Trophoblast cell (in vitro differentiated cells and primary cell): ENCODE measurements around the gene TBC1D5.

ENCODE experiments used
- DNase-seq, 2 donors: peaks; one replicate each; pipeline ENCODE4 v3.0.0-alpha.2; 2016
- H2AFZ ChIP-seq: 2 replicates; pipeline ENCODE4 v1.6.1; 2013; ENCODE audit warnings: low read length, moderate library complexity, mild to moderate bottlenecking; ENCODE audit not compliant: insufficient read depth, poor library complexity
- H2AK5ac ChIP-seq: 2 replicates; pipeline ENCODE4 v1.6.1; 2013; ENCODE audit warnings: mild to moderate bottlenecking, low read length
- H2BK120ac ChIP-seq: 2 replicates; pipeline ENCODE4 v1.6.1; 2013; ENCODE audit warnings: low read length, mild to moderate bottlenecking, moderate library complexity; ENCODE audit not compliant: insufficient read depth, poor library complexity
- H2BK12ac ChIP-seq: 2 replicates; pipeline ENCODE4 v1.6.1; 2013; ENCODE audit warnings: mild to moderate bottlenecking, low read length, moderate library complexity
- H2BK5ac ChIP-seq: 2 replicates; pipeline ENCODE4 v1.6.1; 2013; ENCODE audit warnings: low read length, low read depth, moderate library complexity, mild to moderate bottlenecking; ENCODE audit not compliant: poor library complexity
- H3K14ac ChIP-seq: 2 replicates; pipeline ENCODE4 v1.6.1; 2013; ENCODE audit warnings: mild to moderate bottlenecking, low read length
- H3K18ac ChIP-seq: 2 replicates; pipeline ENCODE4 v1.6.1; 2013; ENCODE audit warnings: mild to moderate bottlenecking, low read length
- H3K23ac ChIP-seq: 2 replicates; pipeline ENCODE4 v1.6.1; 2013; ENCODE audit warnings: low read length
- H3K27ac ChIP-seq: 2 replicates; pipeline ENCODE4 v1.5.1; 2013; ENCODE audit warnings: low read depth, mild to moderate bottlenecking, inconsistent platforms, low read length, moderate library complexity
- H3K27me3 ChIP-seq: 2 replicates; pipeline ENCODE4 v1.6.1; 2013; ENCODE audit warnings: inconsistent platforms, mild to moderate bottlenecking, low read length, moderate library complexity; ENCODE audit not compliant: insufficient read depth
- H3K36me3 ChIP-seq, 2 experiments: 1 replicate in 1 of 2; 2 replicates in 1 of 2; pipeline ENCODE4 v1.6.1; 2013; ENCODE audit warnings: low read length in 2 of 2, mild to moderate bottlenecking in 2 of 2, moderate library complexity in 1 of 2; ENCODE audit not compliant: insufficient read depth in 2 of 2, control insufficient read depth in 1 of 2
- H3K4ac ChIP-seq: 2 replicates; pipeline ENCODE4 v1.6.1; 2013; ENCODE audit warnings: low read depth, mild to moderate bottlenecking, low read length, moderate library complexity
- H3K4me1 ChIP-seq, 2 experiments: 1 replicate in 1 of 2; 2 replicates in 1 of 2; pipeline ENCODE4 v1.6.1; 2013; ENCODE audit warnings: low read length in 2 of 2, mild to moderate bottlenecking in 2 of 2, moderate library complexity in 1 of 2; ENCODE audit not compliant: insufficient read depth in 2 of 2, control insufficient read depth in 1 of 2
- H3K4me2 ChIP-seq: 2 replicates; pipeline ENCODE4 v1.6.1; 2013; ENCODE audit warnings: inconsistent platforms, mild to moderate bottlenecking, low read length, moderate library complexity
- H3K4me3 ChIP-seq: 2 replicates; pipeline ENCODE4 v1.5.1; 2013; ENCODE audit warnings: mild to moderate bottlenecking, low read depth, low read length, inconsistent platforms
- H3K79me1 ChIP-seq: one replicate; pipeline ENCODE4 v1.6.1; 2013; ENCODE audit warnings: low read length
- H3K79me2 ChIP-seq: 2 replicates; pipeline ENCODE4 v1.6.1; 2013; ENCODE audit warnings: low read length, mild to moderate bottlenecking; ENCODE audit not compliant: control insufficient read depth, insufficient read depth, poor library complexity
- H3K9ac ChIP-seq: 2 replicates; pipeline ENCODE4 v1.6.1; 2013; ENCODE audit warnings: mild to moderate bottlenecking, low read length
- H3K9me3 ChIP-seq: 2 replicates; pipeline ENCODE4 v1.6.1; 2013; ENCODE audit warnings: low read depth, mild to moderate bottlenecking, control low read depth, inconsistent platforms, low read length; ENCODE audit not compliant: insufficient read depth
- H4K12ac ChIP-seq: 2 replicates; pipeline ENCODE4 v1.6.1; 2013; ENCODE audit warnings: low read depth, mild to moderate bottlenecking, low read length, moderate library complexity
- H4K8ac ChIP-seq: 2 replicates; pipeline ENCODE4 v1.6.1; 2013; ENCODE audit warnings: low read depth, mild to moderate bottlenecking, low read length, moderate library complexity
- H4K91ac ChIP-seq: one replicate; pipeline ENCODE4 v1.6.1; 2013; ENCODE audit warnings: low read depth, mild to moderate bottlenecking, low read length, moderate library complexity
- WGBS: extraction: QIAGEN DNeasy Blood & Tissue Kit; methylation state at CpG from one replicate; pipeline ENCODE4 v1.1.7; 2013; ENCODE audit warnings: missing lambda C conversion rate; ENCODE audit not compliant: insufficient read length, insufficient coverage; ENCODE audit errors: extremely low coverage; 5-methylcytosine and 5-hydroxymethylcytosine counted together

TBC1D5 gene

GRCh38 chr3:17314171-17314570 lies 428.3 kb downstream of the TBC1D5 start:
- Histone ChIP-seq H3K9ac (no peak overlapping the region), H3K79me2 (no peaks in the 10 kb centered on the region), H2BK12ac (no peak overlapping the region), H3K18ac (no peak overlapping the region), H3K9me3 (no peaks in the 10 kb centered on the region), H3K4me2 (no peak overlapping the region), H3K4ac (no peak overlapping the region), H2AFZ (no peak overlapping the region), H2BK120ac (no peak overlapping the region), H3K27ac (no peak overlapping the region), H4K91ac (no peak overlapping the region), H3K4me3 (no peak overlapping the region), H2AK5ac (no peak overlapping the region), H3K27me3 (no peaks in the 10 kb centered on the region), H3K36me3 (no peaks in the 10 kb centered on the region), H2BK5ac (no peak overlapping the region), H3K4me1 (peaks cover 0 to 3% of the 10 kb centered on the region in 2 experiments), H4K12ac (no peak overlapping the region), H3K23ac (no peak overlapping the region), H3K14ac (no peak overlapping the region), H3K79me1 (no peaks in the 10 kb centered on the region), H4K8ac (no peak overlapping the region)
- DNase-seq = peak in 1 of 2 donors; percentile 14

GRCh38 chr3:17313746-17314145 lies 428.7 kb downstream of the TBC1D5 start:
- no CpG with 5 or more reads among the region's 3 CpGs for WGBS
- Histone ChIP-seq H3K27ac (no peak overlapping the region), H3K9ac (no peak overlapping the region), H4K8ac (no peak overlapping the region), H3K79me2 (no peaks in the 10 kb centered on the region), H3K4me2 (no peak overlapping the region), H3K4ac (no peak overlapping the region), H3K4me3 (no peak overlapping the region), H4K12ac (no peak overlapping the region), H4K91ac (no peak overlapping the region), H2BK120ac (no peak overlapping the region), H2BK12ac (no peak overlapping the region), H3K79me1 (no peaks in the 10 kb centered on the region), H3K4me1 (peaks cover 0 to 3% of the 10 kb centered on the region in 2 experiments), H3K27me3 (no peaks in the 10 kb centered on the region), H3K18ac (no peak overlapping the region), H2BK5ac (no peak overlapping the region), H2AK5ac (no peak overlapping the region), H3K9me3 (no peaks in the 10 kb centered on the region), H3K36me3 (no peaks in the 10 kb centered on the region), H3K23ac (no peak overlapping the region), H2AFZ (no peak overlapping the region), H3K14ac (no peak overlapping the region)
- peak; percentile 18 to 57 for DNase-seq

GRCh38 chr3:17310983-17311382 lies 431.4 kb downstream of the TBC1D5 start:
- H3K4ac ChIP-seq = no peak overlapping the region
- H3K18ac ChIP-seq = no peak overlapping the region
- no peak overlapping the region for H2BK12ac ChIP-seq
- H3K14ac ChIP-seq = no peak overlapping the region
- no peaks in the 10 kb centered on the region for H3K79me2 ChIP-seq
- no peak overlapping the region for H4K12ac ChIP-seq
- no peak overlapping the region for H4K8ac ChIP-seq
- no peaks in the 10 kb centered on the region for H3K27me3 ChIP-seq
- H3K27ac ChIP-seq = no peak overlapping the region
- no peak overlapping the region for H2BK5ac ChIP-seq
- peaks cover 0 to 3% of the 10 kb centered on the region in 2 experiments for H3K4me1 ChIP-seq
- H3K36me3 ChIP-seq = no peaks in the 10 kb centered on the region
- no peaks in the 10 kb centered on the region for H3K9me3 ChIP-seq
- no peaks in the 10 kb centered on the region for H3K79me1 ChIP-seq
- H2AFZ ChIP-seq = no peak overlapping the region
- no peak overlapping the region for H3K4me2 ChIP-seq
- no peak overlapping the region for H3K9ac ChIP-seq
- DNase-seq = no peak
- no peak overlapping the region for H3K23ac ChIP-seq
- no peak overlapping the region for H2AK5ac ChIP-seq
- H4K91ac ChIP-seq = no peak overlapping the region
- H3K4me3 ChIP-seq = no peak overlapping the region
- H2BK120ac ChIP-seq = no peak overlapping the region

- H3K14ac ChIP-seq = no peak overlapping the region
- no peaks in the 10 kb centered on the region for H3K79me2 ChIP-seq
- H3K4ac ChIP-seq = no peak overlapping the region
- no peaks in the 10 kb centered on the region for H3K79me1 ChIP-seq
- no peaks in the 10 kb centered on the region for H3K36me3 ChIP-seq
- no peaks in the 10 kb centered on the region for H3K9me3 ChIP-seq
- no peak for DNase-seq
- H3K4me2 ChIP-seq = no peak overlapping the region
- H2BK5ac ChIP-seq = no peak overlapping the region
- H3K23ac ChIP-seq = no peak overlapping the region
- H3K4me3 ChIP-seq = no peak overlapping the region
- H3K27ac ChIP-seq = no peak overlapping the region
- H3K18ac ChIP-seq = no peak overlapping the region
- H4K8ac ChIP-seq = no peak overlapping the region
- no peak overlapping the region for H2BK12ac ChIP-seq
- no peaks in the 10 kb centered on the region for H3K27me3 ChIP-seq
- H3K4me1 ChIP-seq = no peaks in the 10 kb centered on the region
- no CpG with 5 or more reads among the region's 5 CpGs for WGBS
- no peak overlapping the region for H2BK120ac ChIP-seq
- H2AK5ac ChIP-seq = no peak overlapping the region
- no peak overlapping the region for H2AFZ ChIP-seq
- no peak overlapping the region for H3K9ac ChIP-seq
- no peak overlapping the region for H4K12ac ChIP-seq
- H4K91ac ChIP-seq = no peak overlapping the region
Measured at GRCh38 chr3:17307887-17308286, 434.5 kb downstream of the TBC1D5 start.

- H4K12ac ChIP-seq = no peak overlapping the region
Measured at GRCh38 chr3:17307482-17307881, 434.9 kb downstream of the TBC1D5 start.

More at GRCh38 chr3:17307482-17307881, 434.9 kb downstream of the TBC1D5 start:
- Histone ChIP-seq H2BK12ac (no peak overlapping the region), H3K27me3 (no peaks in the 10 kb centered on the region), H4K91ac (no peak overlapping the region), H2BK5ac (no peak overlapping the region), H3K4me3 (no peak overlapping the region), H3K36me3 (no peaks in the 10 kb centered on the region), H3K4me1 (no peaks in the 10 kb centered on the region), H3K23ac (no peak overlapping the region), H3K4me2 (no peak overlapping the region), H4K8ac (no peak overlapping the region), H3K14ac (no peak overlapping the region), H3K27ac (no peak overlapping the region), H3K4ac (no peak overlapping the region), H3K79me2 (no peaks in the 10 kb centered on the region), H3K18ac (no peak overlapping the region), H2BK120ac (no peak overlapping the region), H3K9me3 (no peaks in the 10 kb centered on the region), H3K79me1 (no peaks in the 10 kb centered on the region), H2AFZ (no peak overlapping the region), H3K9ac (no peak overlapping the region), H2AK5ac (no peak overlapping the region)
- no peak for DNase-seq
- no CpG with 5 or more reads among the region's 1 CpG for WGBS
